CD8-positive, alpha-beta memory T cell (primary cell): ENCODE results near the gene DRGX. TPM values are rescaled to one million over a fixed set of nuclear protein-coding genes. Genes with fewer than 3 reads are reported as not detected.

Experiments
- CTCF ChIA-PET: fragments of 350-600 bp; sonication (Branson Sonifier 250); formaldehyde crosslinking; loops from one replicate; lab custom pipeline; 2021; ENCODE audit warnings: antibody characterized with exemption; lab: Charles Lee
- POLR2A ChIA-PET: fragments of 350-600 bp; sonication (Branson Sonifier 250); formaldehyde crosslinking; loops from one replicate; lab custom pipeline; 2021; ENCODE audit warnings: antibody characterized with exemption; lab: Charles Lee
- DNase-seq, 5 donors: peaks; one replicate each; pipeline versions ENCODE4 v3.0.0 to v3.0.0-alpha.2; 2020 to 2022; ENCODE audit warnings: mixed read lengths in 1 of 5
- H3K27ac ChIP-seq: one replicate; pipeline ENCODE4 v1.7.0; 2013; ENCODE audit warnings: low read depth, mild to moderate bottlenecking, low read length, moderate library complexity
- H3K27me3 ChIP-seq: 2 replicates; pipeline ENCODE4 v1.7.0; 2013; ENCODE audit warnings: low read length, mild to moderate bottlenecking; ENCODE audit not compliant: insufficient read depth, poor library complexity, severe bottlenecking
- H3K36me3 ChIP-seq: 2 replicates; pipeline ENCODE4 v1.7.0; 2013; ENCODE audit warnings: mild to moderate bottlenecking, low read length, moderate library complexity; ENCODE audit not compliant: insufficient read depth
- H3K4me1 ChIP-seq: 2 replicates; pipeline ENCODE4 v1.7.0; 2013; ENCODE audit warnings: mild to moderate bottlenecking, low read length, moderate library complexity; ENCODE audit not compliant: insufficient read depth
- H3K4me3 ChIP-seq: 2 replicates; pipeline ENCODE4 v1.7.0; 2013; ENCODE audit warnings: mild to moderate bottlenecking, low read length
- H3K9me3 ChIP-seq: 2 replicates; pipeline ENCODE4 v1.7.0; 2013; ENCODE audit warnings: mild to moderate bottlenecking, low read length
- H3K27ac Mint-ChIP-seq, 8 donors: one replicate each; pipeline ENCODE4 v1.8.0; 2020 to 2021; ENCODE audit warnings: mixed read lengths in 8 of 8, mild to moderate bottlenecking in 6 of 8, inconsistent platforms in 3 of 8, moderate library complexity in 3 of 8
- H3K27me3 Mint-ChIP-seq, 2 donors: one replicate each; pipeline ENCODE4 v1.8.0; 2020 to 2021; ENCODE audit warnings: mixed read lengths in 2 of 2, mild to moderate bottlenecking in 1 of 2, moderate library complexity in 1 of 2
- H3K36me3 Mint-ChIP-seq, 3 donors: one replicate each; pipeline ENCODE4 v1.8.0; 2020 to 2021; ENCODE audit warnings: mixed read lengths in 3 of 3, inconsistent platforms in 1 of 3, mild to moderate bottlenecking in 1 of 3
- H3K4me1 Mint-ChIP-seq, 3 donors: one replicate each; pipeline ENCODE4 v1.8.0; 2020 to 2021; ENCODE audit warnings: mixed read lengths in 3 of 3, inconsistent platforms in 1 of 3, mild to moderate bottlenecking in 1 of 3
- H3K4me3 Mint-ChIP-seq, 7 donors: one replicate each; pipeline ENCODE4 v1.8.0; 2020 to 2021; ENCODE audit warnings: mixed read lengths in 7 of 7, mild to moderate bottlenecking in 6 of 7, moderate library complexity in 4 of 7, inconsistent platforms in 2 of 7
- H3K9me3 Mint-ChIP-seq, 5 donors: one replicate each; pipeline ENCODE4 v1.8.0; 2020 to 2022; ENCODE audit warnings: mixed read lengths in 5 of 5, mild to moderate bottlenecking in 3 of 5, moderate library complexity in 2 of 5, inconsistent platforms in 1 of 5
- polyA plus RNA-seq: library from polyadenylated mRNA; unstranded; fragments of 300-500 nt; fragmentation: Illumina TruSeq; gene quantifications from one replicate; pipeline ENCODE4 v1.2.3, GENCODE V29; 2021
- total RNA-seq, 2 experiments: library from RNA; stranded (reverse); gene quantifications; one replicate each; pipeline ENCODE4 v1.2.3, GENCODE V29; 2021

DRGX gene
- total and polyA plus RNA-seq, 3 experiments from 2014 or later = not detected

DNA sequence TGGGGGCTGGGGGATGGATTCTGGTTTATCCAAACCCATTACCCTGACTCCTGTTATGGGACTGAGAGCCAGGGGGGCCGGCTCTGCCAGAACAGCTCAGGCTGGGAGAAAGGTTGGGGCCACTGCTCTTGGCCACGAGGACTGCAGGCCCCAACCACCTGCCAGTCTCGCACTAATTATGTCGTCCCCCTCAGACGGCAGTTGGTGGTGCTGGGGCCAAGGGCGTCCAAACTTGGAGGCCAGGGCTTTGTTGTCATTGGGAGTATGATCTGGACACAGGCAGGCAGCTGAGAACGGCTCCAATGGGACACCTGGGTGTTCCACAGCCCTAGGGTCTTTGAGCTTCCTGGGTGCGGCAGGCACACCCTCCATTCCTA is 34.7 kb downstream of the DRGX start:
- peaks cover 0 to 7% (median 0%) of the 10 kb centered on the region in 5 donors for H3K9me3 Mint-ChIP-seq
- H3K36me3 Mint-ChIP-seq = no peaks in the 10 kb centered on the region
- Histone ChIP-seq H3K4me1 (no peaks in the 10 kb centered on the region), H3K27me3 (no peaks in the 10 kb centered on the region), H3K36me3 (no peaks in the 10 kb centered on the region), H3K27ac (no peak overlapping the region), H3K9me3 (no peaks in the 10 kb centered on the region), H3K4me3 (no peak overlapping the region)
- H3K27me3 Mint-ChIP-seq = peaks cover 0 to 15% of the 10 kb centered on the region in 2 donors
- H3K4me3 Mint-ChIP-seq = no peak overlapping the region
- no peak for DNase-seq
- ChIA-PET POLR2A (no interaction called here), CTCF (no interaction called here)
- no peak overlapping the region for H3K27ac Mint-ChIP-seq
- no peaks in the 10 kb centered on the region for H3K4me1 Mint-ChIP-seq

DNA sequence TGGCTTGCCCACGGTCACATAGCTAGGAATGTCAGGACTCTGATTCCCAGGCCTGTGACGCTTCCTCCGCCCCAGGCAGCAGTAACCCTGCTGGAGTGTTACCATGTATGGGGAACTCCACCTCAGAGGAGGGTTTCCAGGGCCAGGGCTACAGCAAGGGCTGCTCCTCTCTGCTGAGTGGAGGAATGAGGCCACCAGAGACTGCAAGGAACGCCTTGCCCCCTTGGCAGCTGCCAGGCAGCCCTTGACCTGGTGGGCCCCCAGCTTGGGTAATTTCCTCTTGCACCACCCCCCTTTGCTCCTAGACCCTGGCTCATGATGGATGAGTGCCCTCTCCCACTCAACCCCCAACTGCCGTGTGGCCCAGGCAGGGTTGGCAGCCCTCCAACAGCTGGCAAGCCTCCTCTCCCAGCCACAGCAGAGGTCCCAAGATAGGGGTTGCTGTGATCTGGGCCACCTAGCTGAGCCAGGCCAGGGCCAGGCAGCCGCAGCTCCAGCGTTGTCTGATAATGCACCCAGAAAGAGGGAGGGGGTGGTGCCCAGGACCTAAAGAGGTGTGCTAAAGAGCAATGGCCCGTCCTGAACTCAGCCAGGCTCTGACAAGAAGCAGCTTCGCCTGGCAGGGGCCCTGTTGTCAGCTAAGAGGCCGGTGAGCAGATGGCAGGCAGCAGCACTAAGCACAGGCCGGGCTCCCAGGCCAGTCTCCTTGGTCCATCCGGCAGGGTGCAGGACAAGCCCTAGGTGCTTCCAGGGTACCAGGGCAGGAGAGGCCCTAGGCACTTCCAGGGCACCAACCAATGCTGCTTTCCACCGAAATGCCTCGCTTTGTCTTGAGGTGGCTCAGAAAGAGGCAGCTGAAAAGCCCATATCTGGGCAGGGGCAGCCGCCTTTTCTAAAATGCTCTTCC is 35.4 kb downstream of the DRGX start:
- POLR2A ChIA-PET = no interaction called here
- Histone ChIP-seq H3K27ac (no peak overlapping the region), H3K27me3 (no peaks in the 10 kb centered on the region), H3K36me3 (no peaks in the 10 kb centered on the region), H3K9me3 (no peaks in the 10 kb centered on the region), H3K4me1 (no peaks in the 10 kb centered on the region), H3K4me3 (no peak overlapping the region)
- no peaks in the 10 kb centered on the region for H3K36me3 Mint-ChIP-seq
- no peaks in the 10 kb centered on the region for H3K4me1 Mint-ChIP-seq
- H3K27me3 Mint-ChIP-seq = peaks cover 0 to 21% of the 10 kb centered on the region in 2 donors
- no peak for DNase-seq
- H3K9me3 Mint-ChIP-seq = peaks cover 0 to 8% (median 0%) of the 10 kb centered on the region in 5 donors
- H3K4me3 Mint-ChIP-seq = no peak overlapping the region
- no peak overlapping the region for H3K27ac Mint-ChIP-seq
- CTCF ChIA-PET = no interaction called here

DNA sequence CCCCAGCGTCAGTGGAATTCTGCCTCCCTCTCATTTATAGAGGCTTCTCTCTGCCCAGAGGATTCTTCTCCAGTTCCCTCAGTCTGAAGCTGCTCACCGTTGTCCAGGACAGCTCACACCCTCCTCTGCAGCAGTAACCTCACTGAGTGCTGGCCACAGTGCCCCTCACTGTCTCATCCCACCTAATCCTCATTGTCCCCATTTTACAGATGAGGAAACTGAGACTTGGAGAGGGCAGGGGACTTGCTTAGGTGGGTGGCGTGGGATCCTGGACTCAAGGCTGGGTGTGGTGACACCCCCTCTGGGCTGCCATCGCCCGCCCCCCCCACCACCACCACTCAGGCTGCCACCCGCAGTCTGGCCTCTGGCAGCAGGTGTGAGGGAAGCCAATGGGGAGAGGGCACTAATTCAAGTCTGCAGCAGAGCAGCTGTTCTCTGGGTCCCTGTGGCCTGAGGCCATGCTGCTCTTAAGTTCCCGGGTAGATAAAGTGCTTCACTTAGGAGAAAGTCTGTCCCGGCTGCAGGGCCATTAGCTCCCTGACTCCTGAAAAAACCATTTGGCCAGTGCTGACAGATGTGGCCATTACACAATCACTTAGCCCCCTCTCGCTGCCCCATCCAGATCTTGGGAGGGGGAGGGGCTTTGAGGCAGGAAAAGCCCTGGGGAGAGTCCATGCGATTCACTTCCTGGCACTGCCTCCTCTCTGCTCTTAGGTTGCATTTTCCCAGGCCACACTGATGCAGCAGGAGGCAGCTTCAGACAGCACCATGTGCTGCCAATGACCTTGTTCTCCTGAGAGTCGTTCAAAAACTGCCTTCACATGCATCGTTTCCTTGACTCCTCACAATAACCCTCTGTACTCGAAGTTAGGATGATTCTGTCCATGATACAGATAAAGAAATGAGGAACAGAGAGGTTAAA is 36.3 kb downstream of the DRGX start:
- DNase-seq = no peak
- Histone ChIP-seq H3K36me3 (no peaks in the 10 kb centered on the region), H3K9me3 (no peaks in the 10 kb centered on the region), H3K27me3 (no peaks in the 10 kb centered on the region), H3K4me3 (no peak overlapping the region), H3K27ac (no peak overlapping the region), H3K4me1 (no peaks in the 10 kb centered on the region)
- Mint-ChIP-seq H3K27me3 (peaks cover 0 to 20% of the 10 kb centered on the region in 2 donors), H3K4me3 (no peak overlapping the region), H3K4me1 (no peaks in the 10 kb centered on the region), H3K9me3 (peaks cover 0 to 8% (median 0%) of the 10 kb centered on the region in 5 donors), H3K36me3 (no peaks in the 10 kb centered on the region), H3K27ac (no peak overlapping the region)
- CTCF ChIA-PET = no interaction called here
- POLR2A ChIA-PET = no interaction called here

DNA sequence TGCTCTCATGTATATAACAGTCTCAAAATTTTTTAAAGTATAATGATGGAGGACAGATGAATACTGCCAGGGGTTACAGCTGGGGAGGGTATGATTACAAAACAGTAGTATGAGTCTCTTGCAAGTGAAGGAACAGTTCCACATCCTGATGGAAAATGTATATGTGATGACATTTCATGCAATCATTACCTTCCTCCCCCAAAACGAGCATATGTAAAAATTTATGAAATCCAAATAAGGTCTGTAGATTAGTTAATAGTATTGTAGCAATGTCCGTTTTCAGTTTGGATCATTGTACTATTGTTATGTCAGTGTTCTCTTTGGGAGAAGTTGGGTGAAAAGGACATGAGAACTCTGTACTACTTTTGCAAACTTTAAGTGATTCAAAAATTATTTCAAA is 38.0 kb downstream of the DRGX start:
- Histone ChIP-seq H3K27ac (no peak overlapping the region), H3K9me3 (no peaks in the 10 kb centered on the region), H3K36me3 (no peaks in the 10 kb centered on the region), H3K4me3 (no peak overlapping the region), H3K27me3 (no peaks in the 10 kb centered on the region), H3K4me1 (no peaks in the 10 kb centered on the region)
- no peak overlapping the region for H3K4me3 Mint-ChIP-seq
- ChIA-PET CTCF (no interaction called here), POLR2A (no interaction called here)
- DNase-seq = no peak
- no peaks in the 10 kb centered on the region for H3K4me1 Mint-ChIP-seq
- H3K27ac Mint-ChIP-seq = no peak overlapping the region
- peaks cover 0 to 8% (median 0%) of the 10 kb centered on the region in 5 donors for H3K9me3 Mint-ChIP-seq
- peaks cover 0 to 20% of the 10 kb centered on the region in 2 donors for H3K27me3 Mint-ChIP-seq
- H3K36me3 Mint-ChIP-seq = no peaks in the 10 kb centered on the region

DNA sequence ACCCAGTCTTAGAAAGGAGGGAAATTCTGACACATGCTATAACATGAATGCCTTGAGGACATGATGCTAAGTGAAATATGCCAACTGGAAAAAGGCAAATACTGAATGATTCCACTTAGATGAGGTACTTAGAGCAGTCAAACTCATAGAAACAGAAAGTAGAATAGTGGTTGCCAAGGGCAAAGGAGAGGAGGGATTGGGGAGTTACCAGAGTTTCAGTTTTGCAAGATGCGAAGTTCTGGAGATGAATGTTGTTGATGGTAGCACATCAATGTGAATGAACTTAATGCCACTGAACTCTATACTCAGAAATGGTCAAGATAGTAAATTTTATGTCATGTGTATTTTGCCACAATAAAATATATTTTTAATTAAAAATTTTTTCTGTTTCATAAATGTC is 38.9 kb downstream of the DRGX start:
- peaks cover 0 to 20% of the 10 kb centered on the region in 2 donors for H3K27me3 Mint-ChIP-seq
- Histone ChIP-seq H3K4me1 (no peaks in the 10 kb centered on the region), H3K27ac (no peak overlapping the region), H3K4me3 (no peak overlapping the region), H3K9me3 (no peaks in the 10 kb centered on the region), H3K27me3 (no peaks in the 10 kb centered on the region), H3K36me3 (no peaks in the 10 kb centered on the region)
- DNase-seq = no peak
- ChIA-PET CTCF (no interaction called here), POLR2A (no interaction called here)
- no peaks in the 10 kb centered on the region for H3K36me3 Mint-ChIP-seq
- H3K27ac Mint-ChIP-seq = no peak overlapping the region
- peaks cover 0 to 8% (median 0%) of the 10 kb centered on the region in 5 donors for H3K9me3 Mint-ChIP-seq
- no peaks in the 10 kb centered on the region for H3K4me1 Mint-ChIP-seq
- H3K4me3 Mint-ChIP-seq = no peak overlapping the region

DNA sequence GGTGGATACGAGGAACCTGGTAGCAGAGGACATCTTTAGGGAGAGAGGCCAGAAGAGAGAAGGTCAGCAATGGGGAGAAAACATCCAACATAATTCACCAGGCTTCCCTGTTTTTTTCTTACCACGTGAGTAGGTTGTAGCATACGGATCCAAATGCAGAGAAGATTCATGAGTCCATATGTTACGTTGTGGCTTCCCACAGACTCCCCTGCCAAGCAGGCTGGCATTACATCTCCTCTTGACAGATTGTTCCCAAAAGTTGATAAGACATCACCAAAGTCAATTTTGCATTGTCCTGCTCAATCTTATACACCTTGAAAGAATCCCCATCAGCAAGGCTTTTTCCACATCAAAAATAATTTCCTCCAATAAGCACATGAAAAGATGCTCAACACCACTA is 39.7 kb downstream of the DRGX start:
- no peak overlapping the region for H3K4me3 Mint-ChIP-seq

DNA sequence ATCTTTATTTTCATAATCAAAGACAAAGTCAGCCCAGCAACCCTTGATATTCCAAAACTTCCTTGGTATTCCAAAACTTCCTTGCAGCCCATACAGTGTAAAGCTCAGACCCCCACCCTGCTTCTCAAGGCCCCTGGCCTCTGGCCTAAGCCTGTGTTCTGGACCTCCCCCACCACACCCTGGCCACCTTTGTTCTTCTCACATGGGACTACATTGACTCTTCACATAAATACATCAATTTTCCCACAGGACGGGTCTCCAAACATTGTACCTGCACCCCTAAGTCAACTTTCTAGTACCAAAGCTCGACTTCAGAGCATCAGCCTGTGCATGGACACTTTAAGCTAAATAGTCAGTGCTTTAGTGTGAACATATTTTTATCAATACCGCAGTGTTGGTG is 40.7 kb downstream of the DRGX start:
- no peak for DNase-seq
- Histone ChIP-seq H3K4me1 (no peaks in the 10 kb centered on the region), H3K9me3 (peaks cover 2% of the 10 kb centered on the region), H3K27me3 (no peaks in the 10 kb centered on the region), H3K27ac (no peak overlapping the region), H3K4me3 (no peak overlapping the region), H3K36me3 (no peaks in the 10 kb centered on the region)
- H3K27me3 Mint-ChIP-seq = peaks cover 0 to 28% of the 10 kb centered on the region in 2 donors
- H3K36me3 Mint-ChIP-seq = peaks cover 0 to 3% (median 0%) of the 10 kb centered on the region in 3 donors
- no peak overlapping the region for H3K4me3 Mint-ChIP-seq
- peaks cover 0 to 10% (median 1%) of the 10 kb centered on the region in 5 donors for H3K9me3 Mint-ChIP-seq
- H3K27ac Mint-ChIP-seq = no peak overlapping the region
- no peaks in the 10 kb centered on the region for H3K4me1 Mint-ChIP-seq
- POLR2A ChIA-PET = no interaction called here
- CTCF ChIA-PET = interaction anchor here (1.2 kb wide), 1 partner anchor 39 kb away, joined by 3 read pairs; no protein-coding TSS in a partner anchor

More for the DNA sequence above, 39.7 kb downstream of the DRGX start:
- peaks cover 0 to 8% (median 0%) of the 10 kb centered on the region in 5 donors for H3K9me3 Mint-ChIP-seq
- no peak for DNase-seq
- H3K4me1 Mint-ChIP-seq = no peaks in the 10 kb centered on the region
- no peaks in the 10 kb centered on the region for H3K27me3 ChIP-seq
- H3K27ac Mint-ChIP-seq = no peak overlapping the region
- peaks cover 0 to 26% of the 10 kb centered on the region in 2 donors for H3K27me3 Mint-ChIP-seq
- no peaks in the 10 kb centered on the region for H3K9me3 ChIP-seq
- H3K36me3 Mint-ChIP-seq = no peaks in the 10 kb centered on the region
- H3K4me1 ChIP-seq = no peaks in the 10 kb centered on the region
- CTCF ChIA-PET = no interaction called here
- H3K27ac ChIP-seq = no peak overlapping the region
- POLR2A ChIA-PET = no interaction called here
- no peak overlapping the region for H3K4me3 ChIP-seq
- H3K36me3 ChIP-seq = no peaks in the 10 kb centered on the region

DNA sequence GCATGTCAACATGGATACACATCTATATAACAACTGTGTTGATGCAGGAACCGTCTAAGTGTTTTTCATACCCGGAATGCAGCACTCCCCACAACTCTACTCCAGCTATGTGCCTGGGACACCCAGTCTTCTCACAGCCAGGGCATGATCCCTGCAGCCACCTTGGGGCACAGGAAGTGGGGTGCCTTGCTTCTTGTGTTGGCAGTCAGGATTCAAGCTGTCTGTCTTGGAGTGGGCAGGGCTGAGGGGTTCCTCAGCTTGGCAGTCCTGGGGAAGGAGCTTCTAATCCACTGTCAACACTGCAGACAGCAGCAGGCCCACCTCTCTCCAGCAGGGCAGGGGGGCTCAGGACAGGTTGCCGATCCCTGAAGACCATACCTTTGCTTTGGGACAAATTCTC is 41.3 kb downstream of the DRGX start:
- DNase-seq = no peak
- H3K4me1 ChIP-seq = no peaks in the 10 kb centered on the region
- H3K4me1 Mint-ChIP-seq = no peaks in the 10 kb centered on the region
- H3K9me3 Mint-ChIP-seq = peaks cover 0 to 13% (median 5%) of the 10 kb centered on the region in 5 donors
- no peak overlapping the region for H3K4me3 Mint-ChIP-seq
- H3K27me3 Mint-ChIP-seq = peaks cover 0 to 28% of the 10 kb centered on the region in 2 donors
- no peak overlapping the region for H3K27ac ChIP-seq
- no peaks in the 10 kb centered on the region for H3K27me3 ChIP-seq
- ChIA-PET POLR2A (no interaction called here), CTCF (interaction anchor here (1.2 kb wide), 1 partner anchor 38 kb away, joined by 3 read pairs; no protein-coding TSS in a partner anchor)
- H3K27ac Mint-ChIP-seq = no peak overlapping the region
- H3K4me3 ChIP-seq = no peak overlapping the region
- H3K36me3 ChIP-seq = no peaks in the 10 kb centered on the region
- peaks cover 0 to 9% (median 1%) of the 10 kb centered on the region in 3 donors for H3K36me3 Mint-ChIP-seq
- H3K9me3 ChIP-seq = peaks cover 6% of the 10 kb centered on the region
